OCI-LY1 (cell line): ENCODE data around the gene XPO5.

Experiments used
- H2AFZ ChIP-seq: fragments of 200-600 bp; sonication (generic), shearing (Covaris generic); 2 replicates; pipeline ENCODE4 v1.6.0; 2014; ENCODE audit warnings: antibody characterized with exemption, mild to moderate bottlenecking, low read length
- H3F3A ChIP-seq: fragments of 200-600 bp; sonication (generic), shearing (Covaris generic); 2 replicates; pipeline ENCODE4 v1.6.0; 2014; ENCODE audit warnings: mild to moderate bottlenecking, antibody characterized with exemption, low read length, moderate library complexity; ENCODE audit not compliant: insufficient read depth
- H3K27ac ChIP-seq: fragments of 200-600 bp; sonication (generic); 2 replicates; pipeline ENCODE4 v1.5.1; 2014; ENCODE audit warnings: low read length, mixed run types, mild to moderate bottlenecking, low read depth; ENCODE audit not compliant: poor library complexity, severe bottlenecking
- H3K27me3 ChIP-seq: fragments of 200-600 bp; sonication (generic); 2 replicates; pipeline ENCODE4 v1.6.0; 2014; ENCODE audit warnings: antibody characterized with exemption, mild to moderate bottlenecking, low read length, moderate library complexity; ENCODE audit not compliant: insufficient read depth
- H3K36me3 ChIP-seq: fragments of 200-600 bp; sonication (generic); 2 replicates; pipeline ENCODE4 v1.6.1; 2014; ENCODE audit warnings: mild to moderate bottlenecking, antibody characterized with exemption, low read length, moderate library complexity, mixed read lengths; ENCODE audit not compliant: insufficient read depth
- H3K4me1 ChIP-seq: fragments of 200-600 bp; sonication (generic); 2 replicates; pipeline ENCODE4 v1.5.1; 2014; ENCODE audit warnings: mild to moderate bottlenecking, low read length, moderate library complexity; ENCODE audit not compliant: insufficient read depth, severe bottlenecking
- H3K4me2 ChIP-seq: fragments of 200-600 bp; sonication (generic), shearing (Covaris generic); 2 replicates; pipeline ENCODE4 v1.6.1; 2014; ENCODE audit warnings: low read length
- H3K4me3 ChIP-seq: fragments of 200-600 bp; sonication (generic); 2 replicates; pipeline ENCODE4 v1.5.1; 2014; ENCODE audit warnings: low read length, low read depth, mild to moderate bottlenecking, mixed read lengths; ENCODE audit not compliant: poor library complexity, severe bottlenecking
- H3K79me2 ChIP-seq: fragments of 200-600 bp; shearing (Covaris generic); 2 replicates; pipeline ENCODE4 v1.6.1; 2016; ENCODE audit warnings: mixed run types, low read length, mixed read lengths; ENCODE audit not compliant: insufficient read depth
- H3K9ac ChIP-seq: fragments of 200-600 bp; sonication (generic), shearing (Covaris generic); 2 replicates; pipeline ENCODE4 v1.6.1; 2014; ENCODE audit warnings: mild to moderate bottlenecking, low read length, mixed read lengths
- H3K9me2 ChIP-seq: fragments of 200-600 bp; sonication (generic), shearing (Covaris generic); 2 replicates; pipeline ENCODE4 v1.6.1; 2014; ENCODE audit warnings: low read depth, mild to moderate bottlenecking, low read length, mixed read lengths
- H3K9me3 ChIP-seq: fragments of 200-600 bp; shearing (Covaris generic); 2 replicates; pipeline ENCODE4 v1.6.1; 2014; ENCODE audit warnings: low read length, mixed read lengths
- H4K20me1 ChIP-seq: fragments of 200-600 bp; sonication (generic), shearing (Covaris generic); 2 replicates; pipeline ENCODE4 v1.6.0; 2016; ENCODE audit warnings: mild to moderate bottlenecking, low read length; ENCODE audit not compliant: insufficient read depth
- EZH2 ChIP-seq: fragments of 200-600 bp; sonication (generic), shearing (Covaris generic); IDR thresholded peaks from 2 replicates; pipeline ENCODE4 v1.8.0; 2017; ENCODE audit warnings: borderline replicate concordance, mixed run types, mild to moderate bottlenecking, antibody characterized with exemption, low read length, moderate library complexity, mixed read lengths
- TF ChIP-seq, protein P1 (sequence below): fragments of 200-600 bp; sonication (generic), shearing (Covaris generic); IDR thresholded peaks from 2 replicates; pipeline ENCODE4 v1.5.1; 2017; ENCODE audit warnings: mild to moderate bottlenecking, antibody characterized with exemption, low read length, moderate library complexity, mixed read lengths

XPO5 gene

DNA sequence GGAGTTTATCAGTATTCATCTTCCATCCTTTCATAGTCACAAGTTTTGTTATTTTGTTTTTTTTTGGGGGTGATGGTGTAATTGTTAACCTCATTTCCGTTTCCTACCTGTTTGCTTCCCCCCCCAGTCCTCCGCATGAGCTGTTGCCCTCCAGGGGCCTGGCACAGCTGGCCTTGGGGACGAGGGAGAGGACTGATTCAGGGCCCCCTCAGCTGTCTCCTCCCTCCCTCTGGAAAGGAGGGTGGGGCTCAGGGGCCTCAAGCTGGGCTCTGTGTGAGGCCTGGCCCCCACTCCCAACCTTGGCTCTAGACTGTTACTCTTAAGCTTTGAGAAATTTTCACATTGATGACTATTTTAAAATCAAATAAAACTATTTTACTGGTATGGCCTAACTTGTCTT, 69.7 kb downstream of the XPO5 start:
- H3F3A ChIP-seq, result no peaks in the 10 kb centered on the region
- peaks cover 12% of the 10 kb centered on the region for H3K4me1 ChIP-seq
- H3K9me2 ChIP-seq, result no peaks in the 10 kb centered on the region
- H3K36me3 ChIP-seq, result peaks cover 25% of the 10 kb centered on the region; the same call in 1 of the 2 replicates
- no peaks in the 10 kb centered on the region for H3K79me2 ChIP-seq
- H3K9ac ChIP-seq, result no peak overlapping the region
- H3K4me2 ChIP-seq, result no peak overlapping the region
- H3K9me3 ChIP-seq, result no peaks in the 10 kb centered on the region
- H2AFZ ChIP-seq, result no peak overlapping the region
- H3K4me3 ChIP-seq, result no peak overlapping the region
- no peaks in the 10 kb centered on the region for H4K20me1 ChIP-seq
- TF ChIP-seq, protein P1, sequence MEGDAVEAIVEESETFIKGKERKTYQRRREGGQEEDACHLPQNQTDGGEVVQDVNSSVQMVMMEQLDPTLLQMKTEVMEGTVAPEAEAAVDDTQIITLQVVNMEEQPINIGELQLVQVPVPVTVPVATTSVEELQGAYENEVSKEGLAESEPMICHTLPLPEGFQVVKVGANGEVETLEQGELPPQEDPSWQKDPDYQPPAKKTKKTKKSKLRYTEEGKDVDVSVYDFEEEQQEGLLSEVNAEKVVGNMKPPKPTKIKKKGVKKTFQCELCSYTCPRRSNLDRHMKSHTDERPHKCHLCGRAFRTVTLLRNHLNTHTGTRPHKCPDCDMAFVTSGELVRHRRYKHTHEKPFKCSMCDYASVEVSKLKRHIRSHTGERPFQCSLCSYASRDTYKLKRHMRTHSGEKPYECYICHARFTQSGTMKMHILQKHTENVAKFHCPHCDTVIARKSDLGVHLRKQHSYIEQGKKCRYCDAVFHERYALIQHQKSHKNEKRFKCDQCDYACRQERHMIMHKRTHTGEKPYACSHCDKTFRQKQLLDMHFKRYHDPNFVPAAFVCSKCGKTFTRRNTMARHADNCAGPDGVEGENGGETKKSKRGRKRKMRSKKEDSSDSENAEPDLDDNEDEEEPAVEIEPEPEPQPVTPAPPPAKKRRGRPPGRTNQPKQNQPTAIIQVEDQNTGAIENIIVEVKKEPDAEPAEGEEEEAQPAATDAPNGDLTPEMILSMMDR, result no peak
- TF ChIP-seq EZH2, result no peak
- H3K27me3 ChIP-seq, result peaks cover 8% of the 10 kb centered on the region
- H3K27ac ChIP-seq, result no peak overlapping the region

DNA sequence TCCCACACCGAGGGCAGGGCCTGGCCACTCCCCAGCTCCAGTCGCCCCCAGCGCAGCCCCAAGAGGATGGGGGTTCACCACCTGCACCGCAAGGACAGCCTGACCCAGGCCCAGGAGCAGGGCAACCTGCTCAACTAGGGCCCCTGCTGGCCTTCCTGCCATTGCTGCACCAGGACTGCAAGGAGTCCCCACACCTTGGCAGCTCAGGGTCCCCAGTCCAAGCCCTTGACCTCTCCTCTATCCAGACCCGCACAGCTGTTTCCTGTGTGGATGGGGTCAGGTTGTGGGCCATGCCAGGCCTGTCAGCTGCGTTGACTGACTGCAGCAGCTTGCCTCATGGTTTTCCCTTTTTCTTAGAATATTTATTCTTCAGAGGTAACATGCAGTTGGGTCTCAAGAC, 70.1 kb downstream of the XPO5 start:
- H3K27ac ChIP-seq, result no peak overlapping the region
- H3K9me3 ChIP-seq, result no peaks in the 10 kb centered on the region

DNA sequence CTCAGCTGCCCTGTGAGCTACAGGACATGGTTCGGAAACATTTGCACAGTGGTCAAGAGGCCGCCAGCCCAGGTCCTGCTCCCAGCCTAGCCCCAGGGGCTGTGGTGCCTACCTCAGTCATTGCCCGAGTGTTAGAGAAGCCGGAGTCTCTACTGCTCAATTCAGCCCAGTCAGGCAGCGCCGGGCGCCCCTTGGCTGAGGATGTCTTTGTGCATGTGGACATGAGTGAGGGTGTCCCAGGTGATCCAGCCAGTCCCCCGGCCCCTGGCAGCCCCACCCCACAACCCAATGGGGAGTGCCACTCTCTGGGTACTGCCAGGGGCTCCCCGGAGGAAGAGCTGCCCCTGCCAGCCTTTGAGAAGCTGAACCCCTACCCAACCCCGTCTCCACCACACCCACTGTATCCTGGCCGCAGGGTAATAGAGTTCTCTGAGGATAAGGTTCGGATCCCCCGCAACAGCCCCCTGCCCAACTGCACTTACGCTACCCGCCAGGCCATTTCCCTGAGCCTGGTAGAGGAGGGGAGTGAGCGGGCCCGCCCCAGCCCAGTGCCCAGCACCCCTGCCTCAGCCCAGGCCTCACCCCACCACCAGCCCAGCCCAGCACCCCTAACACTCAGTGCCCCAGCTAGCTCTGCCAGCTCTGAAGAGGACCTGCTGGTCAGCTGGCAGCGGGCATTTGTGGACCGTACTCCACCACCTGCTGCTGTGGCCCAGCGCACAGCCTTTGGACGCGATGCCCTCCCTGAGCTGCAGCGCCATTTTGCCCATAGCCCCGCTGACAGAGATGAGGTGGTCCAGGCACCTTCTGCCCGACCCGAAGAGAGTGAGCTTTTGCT, 70.9 kb downstream of the XPO5 start:
- Histone ChIP-seq H4K20me1 (no peaks in the 10 kb centered on the region), H3K9me2 (no peaks in the 10 kb centered on the region), H3K36me3 (peaks cover 31% of the 10 kb centered on the region; the same call in 1 of the 2 replicates), H3K9me3 (no peaks in the 10 kb centered on the region), H2AFZ (no peak overlapping the region), H3K4me2 (no peak overlapping the region), H3K27me3 (peaks cover 8% of the 10 kb centered on the region), H3K4me3 (no peak overlapping the region), H3F3A (no peaks in the 10 kb centered on the region), H3K79me2 (no peaks in the 10 kb centered on the region), H3K27ac (no peak overlapping the region), H3K4me1 (peaks cover 6% of the 10 kb centered on the region), H3K9ac (no peak overlapping the region)
- TF ChIP-seq, protein P1, result no peak
- TF ChIP-seq EZH2, result no peak

More for the DNA sequence above, 70.1 kb downstream of the XPO5 start:
- H3F3A ChIP-seq, result no peaks in the 10 kb centered on the region
- no peaks in the 10 kb centered on the region for H3K79me2 ChIP-seq
- H4K20me1 ChIP-seq, result no peaks in the 10 kb centered on the region
- no peaks in the 10 kb centered on the region for H3K9me2 ChIP-seq
- H3K4me3 ChIP-seq, result no peak overlapping the region
- H3K36me3 ChIP-seq, result peaks cover 28% of the 10 kb centered on the region; the same call in 1 of the 2 replicates
- H3K27me3 ChIP-seq, result peaks cover 8% of the 10 kb centered on the region
- H2AFZ ChIP-seq, result no peak overlapping the region
- H3K4me2 ChIP-seq, result no peak overlapping the region
- TF ChIP-seq EZH2, result no peak
- TF ChIP-seq, protein P1, result no peak
- no peak overlapping the region for H3K9ac ChIP-seq
- peaks cover 11% of the 10 kb centered on the region for H3K4me1 ChIP-seq
